ENCODE measurements around the gene CHODL. TPM values are rescaled to one million over a fixed set of nuclear protein-coding genes. Genes with fewer than 3 reads are reported as not detected.

CHODL gene
- total and polyA plus RNA-seq, 2 of the 4 experiments (the other 2 are of a cell fraction) = under 0.01 TPM; not detected in 1

GRCh38 chr21:18252256-18252655 is 7.6 kb downstream of the CHODL start:
- Histone ChIP-seq H2BK15ac (ENCODE audit: low read depth, low read length) (no peak overlapping the region), H3K14ac (replicated peaks; ENCODE audit: low read depth, low read length) (no peak overlapping the region), H4K91ac (ENCODE audit: insufficient read depth, low read depth, low read length) (no peak overlapping the region), H3K4me3 (ENCODE audit: insufficient read depth, low read depth, low read length) (no peak overlapping the region), H3K56ac (ENCODE audit: extremely low read depth, insufficient read depth, low read length) (no peak overlapping the region), H3K79me1 (ENCODE audit: low read depth in 1 of 2, low read length in 2 of 2) (no peaks in the 10 kb centered on the region), H4K5ac (ENCODE audit: low read depth, low read length) (no peak overlapping the region), H3K4me1 (ENCODE audit: control insufficient read depth, insufficient read depth, low read length) (no peaks in the 10 kb centered on the region), H3K9me3 (ENCODE audit: control insufficient read depth, insufficient read depth, low read length) (peaks cover 2% of the 10 kb centered on the region; the same call in 1 of the 2 replicates), H3K27ac (ENCODE audit: insufficient read depth, low read length) (no peak overlapping the region), H2AK9ac (replicated peaks; ENCODE audit: low read depth, low read length, poor library complexity) (no peak overlapping the region), H2AK5ac (ENCODE audit: low read depth, low read length) (no peak overlapping the region), H4K8ac (ENCODE audit: low read depth in 2 of 2, low read length in 2 of 2) (no peak overlapping the region), H3K23ac (ENCODE audit: low read depth, low read length) (no peak overlapping the region), H3K36me3 (ENCODE audit: control insufficient read depth, insufficient read depth, low read length) (no peaks in the 10 kb centered on the region), H3K27me3 (ENCODE audit: control insufficient read depth, insufficient read depth, low read length) (no peaks in the 10 kb centered on the region), H2BK120ac (ENCODE audit: low read depth, low read length) (no peak overlapping the region), H3K4me2 (ENCODE audit: low read depth, low read length) (no peak overlapping the region), H3K9me1 (ENCODE audit: insufficient read depth, low read length) (no peaks in the 10 kb centered on the region), H3K18ac (ENCODE audit: low read depth, low read length) (no peak overlapping the region), H2BK20ac (ENCODE audit: low read depth, low read length) (no peak overlapping the region), H2BK5ac (ENCODE audit: low read depth, low read length, poor library complexity, severe bottlenecking) (no peak overlapping the region), H4K20me1 (ENCODE audit: insufficient read depth, low read length) (no peaks in the 10 kb centered on the region), H3K9ac (ENCODE audit: low read depth, low read length) (no peak overlapping the region), H2AFZ (replicated peaks; ENCODE audit: low read length, poor library complexity) (no peak overlapping the region), H3K4ac (ENCODE audit: low read depth, low read length) (no peak overlapping the region)
- in situ Hi-C loops (cut with MboI; ENCODE audit: low sequenced_read_pairs) = no loop called here
- dilution Hi-C loops (cut with HindIII; ENCODE audit: low sequenced_read_pairs, unreplicated experiment) = no loop called here
- DNase-seq (no peak), ATAC-seq (ENCODE audit: low read depth) (no peak)
- no CpG with 5 or more reads among the region's 4 CpGs for WGBS, 2 experiments (ENCODE audit: extremely low coverage in 2 of 2, insufficient read length in 1 of 2)
- intact Hi-C loops (cut with micrococcal nuclease) = no loop called here
- ChIA-PET POLR2A (ENCODE audit: unreplicated experiment) (no interaction called here), CTCF (no interaction called here)
- no peak for TF ChIP-seq MAZ (IDR thresholded peaks at IDR 0.05; ENCODE audit: borderline replicate concordance, low read depth, low read length)
- no peak for TF ChIP-seq POLR2A (IDR thresholded peaks at IDR 0.05; ENCODE audit: low read depth, low read length)
- TF ChIP-seq RCOR1 (IDR thresholded peaks at IDR 0.05; ENCODE audit: insufficient replicate concordance, low read length) = no peak
- TF ChIP-seq BHLHE40 (IDR thresholded peaks at IDR 0.05; ENCODE audit: low read depth, low read length) = no peak
- TF ChIP-seq SMC3 (IDR thresholded peaks at IDR 0.05; ENCODE audit: low read depth, low read length) = no peak
- TF ChIP-seq USF2 (IDR thresholded peaks at IDR 0.05; ENCODE audit: low read depth, low read length) = no peak
- no peak for TF ChIP-seq MAFK (IDR thresholded peaks at IDR 0.05; ENCODE audit: low read depth, low read length)
- TF ChIP-seq FOS (IDR thresholded peaks at IDR 0.05; ENCODE audit: low read depth, low read length) = no peak
- no TSS peak for BruUV-seq (replicated peaks)
